SH-SY5Y (cell line): Measurements from ENCODE around the gene PDIA5.
A peak's percentile ranks its signal among the peaks of the same experiment; 100 is the strongest.

ENCODE experiments used
- GATA2 ChIP-seq: IDR thresholded peaks from 2 replicates; pipeline ENCODE4 v1.6.1; 2011; ENCODE audit warnings: mild to moderate bottlenecking, low read depth, low read length
- GATA3 ChIP-seq: IDR thresholded peaks from 2 replicates; pipeline ENCODE4 v1.6.1; 2011; ENCODE audit warnings: low read depth, mild to moderate bottlenecking, low read length, moderate library complexity

DNA sequence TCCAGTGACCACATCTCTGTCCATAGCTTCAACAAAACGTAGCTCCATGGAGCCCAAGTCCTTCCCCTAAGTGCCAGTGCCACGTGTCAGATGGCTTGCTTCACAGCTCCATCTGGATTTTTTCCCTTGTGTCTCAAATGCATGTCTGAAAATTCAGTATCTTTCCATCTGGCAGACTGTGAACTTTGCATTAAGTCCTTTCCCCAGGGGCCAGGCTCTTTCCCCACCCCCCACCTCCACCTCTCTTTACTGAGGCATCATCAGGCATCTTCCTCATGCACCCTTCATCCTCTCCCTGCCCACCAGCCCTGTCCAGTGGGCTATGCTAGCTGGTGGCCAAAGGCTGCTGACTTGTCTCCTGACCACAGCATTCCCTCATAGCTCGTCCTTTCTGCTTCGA, 53.7 kb downstream of the PDIA5 start:
- TF ChIP-seq GATA2 (peak; percentile 28; the same call in 1 of the 2 replicates), GATA3 (no peak)
